ENCODE data around the gene ATP6V1G2.

The ATP6V1G2 gene

GRCh38 chr6:31586008-31586407 is 39.6 kb upstream of the ATP6V1G2 start, which contains the start of gene LST1:
Gene LST1 (plus strand): TSS chr6:31586277. CDS start chr6:31587300, 1,023 bp downstream.
- no peaks in the 10 kb centered on the region for H3K36me3 ChIP-seq
- no peaks in the 10 kb centered on the region for H3K9me3 ChIP-seq
- peaks cover 13% of the 10 kb centered on the region for H3K4me1 ChIP-seq
- no peak for DNase-seq
- no peak within 1 kb of the TSS for H3K4me3 ChIP-seq (ENCODE audit: low read depth, low read length)
- H3K27me3 ChIP-seq, result no peaks in the 10 kb centered on the region
- no peak for TF ChIP-seq CTCF (IDR thresholded peaks at IDR 0.05; ENCODE audit: low read depth, low read length)

- Histone ChIP-seq H3K4me3 (ENCODE audit: low read depth, low read length) (no peak overlapping the region), H3K27me3 (no peaks in the 10 kb centered on the region), H3K36me3 (no peaks in the 10 kb centered on the region), H3K9me3 (no peaks in the 10 kb centered on the region), H3K4me1 (peaks cover 13% of the 10 kb centered on the region)
- DNase-seq, result no peak
- TF ChIP-seq CTCF (IDR thresholded peaks at IDR 0.05; ENCODE audit: low read depth, low read length), result peak; percentile 55
These were observed 39.1 kb upstream of the ATP6V1G2 start for GRCh38 chr6:31585491-31585890.

- no peak for DNase-seq
- Histone ChIP-seq H3K27me3 (no peaks in the 10 kb centered on the region), H3K4me3 (ENCODE audit: low read depth, low read length) (peak within 1 kb of the TSS; percentile 86), H3K4me1 (no peaks in the 10 kb centered on the region), H3K36me3 (no peaks in the 10 kb centered on the region), H3K9me3 (no peaks in the 10 kb centered on the region)
- TF ChIP-seq CTCF (IDR thresholded peaks at IDR 0.05; ENCODE audit: low read depth, low read length), result no peak
These were observed 35.8 kb upstream of the ATP6V1G2 start, which contains the start of gene LTB for GRCh38 chr6:31582230-31582643. Gene LTB (minus strand): TSS chr6:31582424. CDS start chr6:31582417, 7 bp downstream.

- no peaks in the 10 kb centered on the region for H3K27me3 ChIP-seq
- no peaks in the 10 kb centered on the region for H3K36me3 ChIP-seq
- TF ChIP-seq CTCF (IDR thresholded peaks at IDR 0.05; ENCODE audit: low read depth, low read length), result no peak
- no peaks in the 10 kb centered on the region for H3K4me1 ChIP-seq
- no peaks in the 10 kb centered on the region for H3K9me3 ChIP-seq
- DNase-seq, result no peak
- peak overlapping the region; percentile 86 for H3K4me3 ChIP-seq (ENCODE audit: low read depth, low read length)
These were observed 35.2 kb upstream of the ATP6V1G2 start for GRCh38 chr6:31581434-31582229.

- no peaks in the 10 kb centered on the region for H3K9me3 ChIP-seq
- H3K4me3 ChIP-seq (ENCODE audit: low read depth, low read length), result peak overlapping the region; percentile 86
- no peaks in the 10 kb centered on the region for H3K27me3 ChIP-seq
- peaks cover 5% of the 10 kb centered on the region; the same call in 1 of the 2 replicates for H3K4me1 ChIP-seq
- no peaks in the 10 kb centered on the region for H3K36me3 ChIP-seq
- DNase-seq, result peak; percentile 93
- peak; percentile 88 for TF ChIP-seq CTCF (IDR thresholded peaks at IDR 0.05; ENCODE audit: low read depth, low read length)
These were observed 34.5 kb upstream of the ATP6V1G2 start for GRCh38 chr6:31580807-31581433.

- no peaks in the 10 kb centered on the region for H3K9me3 ChIP-seq
- no peak for TF ChIP-seq CTCF (IDR thresholded peaks at IDR 0.05; ENCODE audit: low read depth, low read length)
- H3K36me3 ChIP-seq, result no peaks in the 10 kb centered on the region
- H3K27me3 ChIP-seq, result no peaks in the 10 kb centered on the region
- no peak for DNase-seq
- peaks cover 6% of the 10 kb centered on the region; the same call in 1 of the 2 replicates for H3K4me1 ChIP-seq
- peak overlapping the region; percentile 86 for H3K4me3 ChIP-seq (ENCODE audit: low read depth, low read length)
These were observed 34.0 kb upstream of the ATP6V1G2 start for GRCh38 chr6:31580438-31580740.

Data from BE2C (cell line).